Measurements from ENCODE around the gene HOXB5.

Gene HOXB5

GRCh38 chr17:48548523-48549280 is 44.9 kb downstream of the HOXB5 start:
- no peak for DNase-seq (ENCODE audit: low read depth, low spot score)

DNA sequence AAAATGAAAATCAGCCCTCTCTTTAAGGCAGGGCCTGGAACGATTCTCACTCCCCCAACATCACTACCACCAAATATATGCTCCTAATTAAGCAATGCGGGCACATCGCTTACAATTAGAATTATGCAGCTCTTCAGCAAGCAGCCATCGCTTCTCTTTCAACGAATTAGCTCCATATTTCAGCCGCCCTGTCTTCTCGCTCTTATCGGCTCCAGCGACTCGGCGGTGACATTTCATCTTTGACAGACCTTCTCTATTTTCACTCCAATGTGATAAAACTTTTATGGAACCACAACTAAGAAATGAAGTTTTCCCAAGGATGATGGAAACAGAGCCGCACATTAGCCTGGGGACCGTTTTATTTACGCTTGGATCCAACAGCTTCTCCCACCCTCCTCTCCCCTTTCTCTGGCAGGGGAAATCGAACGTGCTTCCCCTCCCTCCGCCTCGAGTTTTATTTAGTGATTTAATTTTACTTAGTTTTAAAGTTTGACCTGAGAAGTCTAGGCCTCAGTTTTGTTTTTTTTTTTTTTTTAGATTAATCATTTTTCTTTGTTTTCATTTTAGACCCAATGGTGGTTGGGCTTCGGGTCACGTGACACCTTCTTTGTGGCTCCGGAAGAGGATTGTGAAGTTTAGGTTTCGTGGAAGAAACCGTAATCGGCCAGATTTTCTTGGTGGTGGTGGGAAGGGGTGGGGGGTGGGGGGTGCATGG is 45.6 kb downstream of the HOXB5 start:
- peak; percentile 52 for DNase-seq (ENCODE audit: low read depth, low spot score)

- peak; percentile 62 for DNase-seq (ENCODE audit: low read depth, low spot score)
Measured at GRCh38 chr17:48546924-48547807, 46.4 kb downstream of the HOXB5 start.

DNA sequence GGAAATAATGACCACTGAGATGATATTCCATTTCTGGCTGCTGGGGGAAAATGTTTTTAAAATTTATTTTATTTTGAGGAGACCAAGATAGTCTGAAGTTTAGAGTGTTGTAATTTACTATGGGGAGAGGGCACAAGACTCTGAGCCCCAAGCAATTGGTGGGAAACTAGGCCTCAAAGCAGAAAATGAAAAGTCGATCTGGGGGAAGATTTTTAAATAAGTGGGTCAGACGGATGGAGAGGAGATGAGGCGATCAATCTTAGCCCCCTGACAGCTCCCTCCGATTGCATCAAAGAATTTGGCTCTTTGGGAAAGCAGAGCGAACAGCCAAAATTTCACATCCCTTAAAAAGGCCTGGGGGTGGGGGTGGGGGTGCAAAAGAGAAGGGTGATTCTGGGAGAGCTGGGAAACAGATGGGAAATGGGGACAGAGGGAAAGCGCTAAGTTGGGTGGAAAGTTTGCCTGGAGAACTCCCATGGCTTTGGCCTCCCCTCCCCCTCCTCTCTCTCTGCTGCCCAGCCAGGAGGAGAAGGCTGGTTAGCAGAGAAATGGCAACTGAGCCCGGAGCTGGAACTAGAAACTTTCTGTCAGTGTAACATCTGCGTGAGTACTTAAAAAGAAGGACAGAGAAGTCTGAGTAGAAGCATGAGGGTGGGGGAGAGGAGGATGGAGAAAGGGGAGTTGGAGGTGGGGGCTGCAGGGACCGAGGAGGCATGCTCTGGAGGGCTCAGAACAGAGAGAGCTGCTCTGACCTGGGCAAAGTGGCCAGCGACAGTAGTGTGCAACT is 47.2 kb downstream of the HOXB5 start:
- peak; percentile 83 for DNase-seq (ENCODE audit: low read depth, low spot score)

- no peak for DNase-seq (ENCODE audit: low read depth, low spot score)
Measured at GRCh38 chr17:48545539-48545938, 48.0 kb downstream of the HOXB5 start.

DNA sequence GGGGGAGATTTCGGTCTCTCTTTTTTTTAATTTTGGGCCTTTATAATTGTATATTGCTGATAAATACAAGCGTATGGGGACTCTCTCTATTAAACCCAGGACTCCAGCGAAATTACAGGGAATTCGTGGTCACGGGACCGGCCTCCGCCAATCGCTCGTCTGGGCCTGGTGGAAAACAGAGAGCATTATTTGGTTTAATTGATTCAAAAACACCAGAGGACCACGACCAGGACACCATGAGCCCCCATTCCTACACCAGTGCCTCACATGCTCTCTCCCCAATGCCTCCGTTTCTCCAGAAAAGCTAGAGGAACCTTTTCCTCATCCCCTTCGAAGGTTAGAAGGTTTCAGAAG is 48.6 kb downstream of the HOXB5 start, which contains the start of gene HOXB2:
HOXB2 (minus strand) TSS at position 88 of the 354 bp plus-strand sequence. CDS start 198 bp downstream, outside the sequence.
- DNase-seq (ENCODE audit: low read depth, low spot score): peak; percentile 62

GRCh38 chr17:48544349-48545021 is 49.1 kb downstream of the HOXB5 start:
- DNase-seq (ENCODE audit: low read depth, low spot score): peak; percentile 77

- DNase-seq (ENCODE audit: low read depth, low spot score): no peak
Measured at GRCh38 chr17:48543854-48544348, 49.7 kb downstream of the HOXB5 start.

DNA sequence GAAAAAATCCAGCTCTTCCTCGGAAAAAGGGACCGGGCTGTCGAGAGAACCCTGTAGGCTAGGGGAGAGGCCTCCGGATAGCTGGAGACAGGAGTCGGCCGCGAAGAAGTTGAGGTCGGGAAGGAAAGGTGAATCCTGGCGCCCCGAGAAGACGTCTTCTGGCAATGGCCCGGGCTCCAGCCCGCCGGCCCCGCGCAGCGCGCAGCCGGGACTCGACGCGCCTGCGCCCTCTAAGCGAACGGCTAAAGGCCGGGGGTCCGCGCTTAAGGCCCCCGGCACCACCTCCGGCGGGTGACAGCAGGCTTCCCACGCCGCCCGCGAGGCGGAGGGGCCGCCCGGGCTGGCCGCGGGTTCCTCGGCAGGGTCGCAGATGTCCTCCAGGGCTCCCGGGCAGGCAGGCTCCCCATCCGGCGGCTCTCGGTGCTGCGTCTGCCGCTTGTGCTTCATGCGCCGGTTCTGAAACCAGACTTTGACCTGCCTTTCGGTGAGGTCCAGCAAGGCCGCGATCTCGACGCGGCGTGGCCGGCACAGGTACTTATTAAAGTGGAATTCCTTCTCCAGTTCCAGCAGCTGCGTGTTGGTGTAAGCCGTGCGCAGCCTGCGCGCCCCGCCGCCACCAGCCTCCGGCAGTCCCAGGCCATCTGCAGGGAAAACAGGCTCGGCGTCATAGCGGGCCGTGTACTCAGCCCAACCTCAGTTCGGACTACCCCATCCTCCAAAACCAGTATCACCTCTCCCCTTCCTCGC is 50.3 kb downstream of the HOXB5 start:
- peak; percentile 87 for DNase-seq (ENCODE audit: low read depth, low spot score)

GRCh38 chr17:48542698-48543106 is 50.9 kb downstream of the HOXB5 start:
- no peak for DNase-seq (ENCODE audit: low read depth, low spot score)

DNA sequence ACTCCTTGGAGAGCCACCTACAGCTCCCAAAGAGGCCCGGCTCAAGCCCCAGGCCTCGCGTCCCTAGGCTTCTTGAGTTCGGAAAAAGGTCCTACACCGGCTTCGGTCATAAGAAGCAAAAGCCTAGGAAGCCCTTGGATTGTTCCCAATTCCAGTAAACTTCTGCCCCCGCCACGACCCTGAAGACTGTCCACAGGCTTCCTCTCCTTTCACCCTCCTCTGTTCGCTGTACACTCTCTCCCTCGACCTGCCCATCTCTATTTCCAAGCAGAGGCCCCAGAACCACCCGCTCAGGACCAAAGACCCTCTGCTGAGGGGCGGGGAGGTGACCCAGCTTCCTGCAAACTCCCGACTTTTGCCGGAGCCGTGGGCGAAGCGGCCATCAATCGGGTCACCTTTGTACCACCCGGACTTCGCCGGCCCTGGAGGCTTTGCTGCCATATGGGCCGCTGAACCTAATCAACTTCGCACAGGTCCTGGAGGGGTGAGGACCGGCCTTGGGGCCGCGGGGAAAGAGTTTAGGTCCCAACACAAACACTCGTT is 51.4 kb downstream of the HOXB5 start:
- peak; percentile 69 for DNase-seq (ENCODE audit: low read depth, low spot score)

DNA sequence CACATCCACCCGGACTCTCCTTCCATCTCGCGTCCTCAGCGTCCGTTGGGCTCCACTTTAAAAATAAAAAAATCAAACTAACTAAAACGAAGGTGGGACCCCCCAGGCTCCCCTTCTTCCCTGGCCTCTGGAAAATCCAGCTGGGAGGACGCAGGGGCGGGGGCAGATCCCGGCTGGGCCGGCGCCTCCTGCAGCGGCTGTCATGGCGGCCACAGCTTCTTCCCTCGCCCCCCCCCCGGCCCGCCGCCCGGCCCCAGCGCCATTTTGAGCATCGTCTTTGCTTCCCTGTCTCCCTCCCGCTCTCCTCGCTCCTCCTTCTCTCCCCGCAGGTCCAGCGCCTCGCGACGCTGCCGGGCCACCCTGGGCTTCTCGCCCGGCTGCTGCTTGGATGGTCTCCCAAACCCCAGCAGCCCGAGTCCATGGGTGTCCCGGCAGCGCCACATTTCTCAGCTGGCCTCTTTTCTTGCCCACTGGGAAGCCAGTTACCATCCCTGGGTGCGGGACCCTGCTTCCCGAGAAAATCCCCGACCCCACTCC is 51.9 kb downstream of the HOXB5 start:
- no peak for DNase-seq (ENCODE audit: low read depth, low spot score)

Measured in ELF-1 (cell line).